ENCODE data around the gene GXYLT2.

GRCh38 chr3:72957297-72957696, 69.5 kb downstream of the GXYLT2 start:
- TF ChIP-seq, protein P1, sequence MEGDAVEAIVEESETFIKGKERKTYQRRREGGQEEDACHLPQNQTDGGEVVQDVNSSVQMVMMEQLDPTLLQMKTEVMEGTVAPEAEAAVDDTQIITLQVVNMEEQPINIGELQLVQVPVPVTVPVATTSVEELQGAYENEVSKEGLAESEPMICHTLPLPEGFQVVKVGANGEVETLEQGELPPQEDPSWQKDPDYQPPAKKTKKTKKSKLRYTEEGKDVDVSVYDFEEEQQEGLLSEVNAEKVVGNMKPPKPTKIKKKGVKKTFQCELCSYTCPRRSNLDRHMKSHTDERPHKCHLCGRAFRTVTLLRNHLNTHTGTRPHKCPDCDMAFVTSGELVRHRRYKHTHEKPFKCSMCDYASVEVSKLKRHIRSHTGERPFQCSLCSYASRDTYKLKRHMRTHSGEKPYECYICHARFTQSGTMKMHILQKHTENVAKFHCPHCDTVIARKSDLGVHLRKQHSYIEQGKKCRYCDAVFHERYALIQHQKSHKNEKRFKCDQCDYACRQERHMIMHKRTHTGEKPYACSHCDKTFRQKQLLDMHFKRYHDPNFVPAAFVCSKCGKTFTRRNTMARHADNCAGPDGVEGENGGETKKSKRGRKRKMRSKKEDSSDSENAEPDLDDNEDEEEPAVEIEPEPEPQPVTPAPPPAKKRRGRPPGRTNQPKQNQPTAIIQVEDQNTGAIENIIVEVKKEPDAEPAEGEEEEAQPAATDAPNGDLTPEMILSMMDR (IDR thresholded peaks at IDR 0.05; ENCODE audit: low read length), result no peak
- TF ChIP-seq EZH2phosphoT487 (IDR thresholded peaks at IDR 0.05; ENCODE audit: low read length), result no peak
- no peak for TF ChIP-seq EZH2 (optimal IDR thresholded peaks at IDR 0.05; ENCODE audit: low read depth, low read length)
